ENCODE measurements around the gene CYBA. TPM values are rescaled to one million over a fixed set of nuclear protein-coding genes. Genes with fewer than 3 reads are reported as not detected.

The CYBA gene
- total RNA-seq, 4 donors from 2014 or later, result 174 to 329 (median 245) TPM

DNA sequence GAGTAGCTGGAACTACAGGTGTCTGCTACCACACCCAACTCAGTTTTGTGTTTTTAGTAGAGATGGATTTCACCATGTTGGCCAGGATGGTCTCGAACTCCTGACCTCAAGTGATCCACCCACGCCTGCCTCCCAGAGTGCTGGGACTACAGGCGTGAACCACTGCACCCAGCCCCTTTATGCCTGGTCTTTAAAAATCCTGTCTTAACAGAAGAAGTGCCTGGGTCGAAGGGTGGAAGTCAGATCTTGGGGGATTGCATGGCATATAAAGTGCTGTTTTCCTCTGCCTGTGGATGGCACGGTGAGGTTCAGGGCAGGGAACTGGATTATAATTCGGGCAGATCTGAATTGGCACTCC lies 50.3 kb downstream of the CYBA start:
- DNase-seq (ENCODE audit: low spot score) (no peak), ATAC-seq (ENCODE audit: low FRiP score) (no peak)
- TF ChIP-seq, protein P1, sequence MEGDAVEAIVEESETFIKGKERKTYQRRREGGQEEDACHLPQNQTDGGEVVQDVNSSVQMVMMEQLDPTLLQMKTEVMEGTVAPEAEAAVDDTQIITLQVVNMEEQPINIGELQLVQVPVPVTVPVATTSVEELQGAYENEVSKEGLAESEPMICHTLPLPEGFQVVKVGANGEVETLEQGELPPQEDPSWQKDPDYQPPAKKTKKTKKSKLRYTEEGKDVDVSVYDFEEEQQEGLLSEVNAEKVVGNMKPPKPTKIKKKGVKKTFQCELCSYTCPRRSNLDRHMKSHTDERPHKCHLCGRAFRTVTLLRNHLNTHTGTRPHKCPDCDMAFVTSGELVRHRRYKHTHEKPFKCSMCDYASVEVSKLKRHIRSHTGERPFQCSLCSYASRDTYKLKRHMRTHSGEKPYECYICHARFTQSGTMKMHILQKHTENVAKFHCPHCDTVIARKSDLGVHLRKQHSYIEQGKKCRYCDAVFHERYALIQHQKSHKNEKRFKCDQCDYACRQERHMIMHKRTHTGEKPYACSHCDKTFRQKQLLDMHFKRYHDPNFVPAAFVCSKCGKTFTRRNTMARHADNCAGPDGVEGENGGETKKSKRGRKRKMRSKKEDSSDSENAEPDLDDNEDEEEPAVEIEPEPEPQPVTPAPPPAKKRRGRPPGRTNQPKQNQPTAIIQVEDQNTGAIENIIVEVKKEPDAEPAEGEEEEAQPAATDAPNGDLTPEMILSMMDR (IDR thresholded peaks at IDR 0.05), result no peak

DNA sequence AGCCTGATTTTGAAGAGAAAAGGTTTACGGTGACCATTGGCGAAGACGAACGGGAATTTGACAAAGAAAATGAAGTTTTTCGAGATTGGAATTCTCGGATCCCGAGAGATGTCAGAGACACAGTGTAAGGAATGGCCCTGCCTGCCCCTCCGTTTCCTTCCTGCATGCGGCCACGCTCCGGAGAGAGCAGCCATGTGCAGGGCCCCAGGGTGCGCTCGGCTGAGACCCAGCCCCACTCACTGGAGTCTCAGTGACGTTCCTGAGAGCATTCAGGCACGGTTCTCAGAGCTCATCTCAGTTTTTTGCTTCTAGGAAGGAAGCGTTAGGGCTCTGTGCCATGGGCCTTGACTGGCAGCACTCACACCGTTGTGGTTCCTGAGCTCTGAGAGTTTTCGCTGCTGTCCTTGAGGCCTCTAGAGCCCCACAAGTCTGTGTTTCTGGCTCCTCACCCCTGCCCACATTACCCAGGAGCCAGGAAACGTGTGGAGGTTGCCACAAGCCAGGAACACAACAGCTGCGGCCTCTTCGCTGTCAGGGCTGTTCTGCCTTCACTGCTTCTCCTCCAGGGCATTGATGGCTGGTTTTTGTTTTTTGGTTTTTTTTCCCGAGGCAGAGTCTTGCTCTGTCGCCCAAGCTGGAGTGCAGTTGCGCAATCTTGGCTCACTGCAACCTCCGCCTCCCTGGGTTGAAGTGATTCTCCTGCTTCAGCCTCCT lies 50.9 kb downstream of the CYBA start:
- ATAC-seq (ENCODE audit: low FRiP score) (no peak), DNase-seq (ENCODE audit: low spot score) (no peak)
- TF ChIP-seq, protein P1 (IDR thresholded peaks at IDR 0.05), result no peak

DNA sequence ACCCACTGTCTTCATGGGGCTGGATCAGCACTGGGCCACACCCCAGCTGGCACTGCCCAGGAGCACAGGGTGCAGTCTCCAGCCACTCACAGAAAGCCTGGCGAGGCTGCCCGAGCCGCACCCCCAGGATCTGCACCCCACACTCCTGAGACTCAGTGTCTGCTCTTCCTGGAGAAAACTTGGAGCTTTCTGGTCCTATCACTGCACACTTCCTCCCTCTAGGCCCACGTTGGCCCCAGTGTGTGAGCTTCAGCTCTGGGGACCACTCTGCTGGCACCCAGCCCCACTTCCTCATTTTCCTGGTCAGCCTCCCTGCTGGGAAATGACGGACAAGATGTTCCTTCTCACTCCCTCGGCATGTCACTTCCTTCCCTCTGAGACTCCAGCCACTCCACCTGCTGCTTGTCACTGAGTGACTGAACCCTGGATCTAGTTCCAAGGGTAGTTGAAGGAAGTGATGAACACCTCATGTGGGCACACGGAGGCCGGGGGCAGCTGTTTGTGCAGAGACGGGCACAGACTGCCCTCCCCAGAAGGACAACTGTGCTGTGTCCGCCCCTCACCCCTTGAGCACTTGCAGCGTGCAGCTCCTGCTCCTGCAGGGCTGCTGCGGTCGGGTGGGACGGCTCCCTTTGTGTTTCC lies 51.6 kb downstream of the CYBA start:
- DNase-seq (ENCODE audit: low spot score), result no peak
- ATAC-seq (ENCODE audit: low FRiP score), result peak; percentile 44
- TF ChIP-seq, protein P1 (IDR thresholded peaks at IDR 0.05), result no peak

DNA sequence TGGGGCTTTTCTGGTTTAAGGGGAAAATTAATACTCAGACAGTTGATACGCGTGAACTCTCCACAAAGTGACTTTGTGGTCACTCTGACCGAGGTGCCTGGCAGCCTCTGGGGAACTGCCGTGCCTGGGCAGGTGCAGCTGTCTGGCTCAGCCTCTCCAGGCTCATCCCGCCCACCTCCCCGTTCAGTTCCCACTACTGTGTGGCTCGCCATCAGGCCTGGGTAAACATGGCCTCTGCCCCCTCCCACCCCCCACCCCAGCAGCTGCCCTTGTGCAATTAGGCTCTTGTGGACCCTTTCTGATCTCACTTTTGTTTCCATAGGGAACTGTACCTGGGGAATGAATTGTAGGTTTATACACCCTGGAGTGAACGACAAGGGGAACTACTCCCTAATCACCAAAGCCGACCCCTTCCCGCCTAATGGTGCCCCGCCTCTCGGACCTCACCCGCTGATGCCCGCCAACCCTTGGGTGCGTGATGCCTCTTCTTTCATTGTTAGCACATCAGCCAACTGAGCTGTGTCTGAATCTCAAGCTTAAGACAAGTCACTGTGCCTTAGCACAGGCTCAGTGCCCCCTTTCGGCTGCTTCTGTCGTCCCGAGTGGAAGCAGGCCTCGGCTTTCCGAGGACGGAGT lies 52.9 kb downstream of the CYBA start:
- DNase-seq (ENCODE audit: low spot score) (no peak), ATAC-seq (ENCODE audit: low FRiP score) (no peak)
- TF ChIP-seq, protein P1 (IDR thresholded peaks at IDR 0.05), result no peak

DNA sequence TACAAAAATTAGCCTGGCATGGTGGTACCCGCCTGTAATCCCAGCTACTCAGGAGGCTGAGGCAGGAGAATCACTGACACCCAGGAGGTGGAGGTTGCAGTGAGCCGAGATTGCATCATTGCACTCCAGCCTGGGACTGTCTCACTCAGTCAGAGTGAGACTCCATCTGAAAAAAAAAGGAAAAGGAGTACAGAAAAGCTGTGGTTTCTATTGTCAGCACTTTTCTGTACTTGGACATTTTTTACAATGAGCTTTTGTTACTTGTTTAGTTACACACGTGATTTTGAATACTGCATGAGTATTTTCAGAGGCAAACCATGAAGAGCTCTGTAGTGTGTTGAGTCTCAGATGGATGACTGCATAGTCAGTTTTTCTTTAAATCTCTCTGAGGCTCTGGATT lies 54.4 kb downstream of the CYBA start:
- ATAC-seq (ENCODE audit: low FRiP score) (no peak), DNase-seq (ENCODE audit: low spot score) (no peak)
- TF ChIP-seq, protein P1 (IDR thresholded peaks at IDR 0.05), result no peak

DNA sequence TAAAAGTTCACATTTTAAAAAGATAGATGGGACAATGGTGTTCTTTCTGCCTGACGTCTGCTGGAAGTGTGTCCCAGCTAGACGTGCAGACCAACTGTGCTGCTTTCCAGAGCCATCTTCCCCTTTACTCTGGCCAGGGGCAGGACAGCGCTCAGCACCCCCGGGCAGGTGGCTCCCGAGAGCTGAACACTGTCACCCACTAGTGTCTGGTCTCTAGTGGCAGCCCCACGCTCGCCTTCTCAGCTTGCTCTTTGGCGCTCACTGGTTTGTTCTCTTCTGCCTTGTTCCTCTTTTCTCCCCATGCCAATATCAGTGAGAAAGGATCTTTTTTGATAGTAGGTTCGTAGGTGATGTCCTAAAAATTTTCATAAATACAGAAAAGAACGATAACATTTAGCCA lies 54.9 kb downstream of the CYBA start:
- TF ChIP-seq, protein P1 (IDR thresholded peaks at IDR 0.05), result no peak
- ATAC-seq (ENCODE audit: low FRiP score), result no peak
- no peak for DNase-seq (ENCODE audit: low spot score)

Measured in omental fat pad (tissue), 4 donors.